HepG2 (cell line): ENCODE measurements around the gene SLC12A1. TPM values are rescaled to one million over a fixed set of nuclear protein-coding genes. Genes with fewer than 3 reads are reported as not detected.

ENCODE experiments used
- ATF3 ChIP-seq: sonication (generic); formaldehyde crosslinking; IDR thresholded peaks from 2 replicates; pipeline ENCODE4 v1.4.0; 2020; ENCODE audit warnings: missing genetic modification reagents
- BORCS8-MEF2B ChIP-seq: sonication (generic); formaldehyde crosslinking; IDR thresholded peaks from 2 replicates; pipeline ENCODE4 v1.8.0; 2022; ENCODE audit warnings: mild to moderate bottlenecking, missing genetic modification reagents
- BRF2 ChIP-seq: sonication (generic); formaldehyde crosslinking; IDR thresholded peaks from 2 replicates; pipeline ENCODE4 v1.8.1; 2022; ENCODE audit warnings: mild to moderate bottlenecking, missing genetic modification reagents
- CSRNP1 ChIP-seq: sonication (generic); formaldehyde crosslinking; IDR thresholded peaks from 2 replicates; pipeline ENCODE4 v1.8.1; 2023; ENCODE audit warnings: mild to moderate bottlenecking, missing genetic modification reagents
- FOXK1 ChIP-seq: sonication (generic); formaldehyde crosslinking; IDR thresholded peaks from 2 replicates; pipeline ENCODE4 v1.4.0; 2020; ENCODE audit warnings: low read depth, missing genetic modification reagents, borderline replicate concordance
- GATAD2A ChIP-seq: IDR thresholded peaks from 2 replicates; pipeline ENCODE4 v1.6.1; 2016
- HMGXB4 ChIP-seq, 2 experiments: sonication (generic) in 1 of 2; formaldehyde crosslinking in 1 of 2; IDR thresholded peaks; 2 replicates each; pipeline versions ENCODE4 v1.4.0 to v1.6.1; 2018 to 2020; ENCODE audit warnings: missing genetic modification reagents in 2 of 2, borderline replicate concordance in 1 of 2, low read depth in 1 of 2, mild to moderate bottlenecking in 1 of 2, missing biosample characterization in 1 of 2
- HOXA7 ChIP-seq: sonication (generic); formaldehyde crosslinking; IDR thresholded peaks from 2 replicates; pipeline ENCODE4 v1.8.1; 2022; ENCODE audit warnings: mild to moderate bottlenecking, missing genetic modification reagents, moderate library complexity
- KLF16 ChIP-seq, 2 experiments: sonication (generic) in 1 of 2; formaldehyde crosslinking in 1 of 2; IDR thresholded peaks; 2 replicates each; pipeline versions ENCODE4 v1.6.1 to v1.8.0; 2016 to 2023; ENCODE audit warnings: missing genetic modification reagents in 2 of 2, missing compliant biosample characterization in 1 of 2
- LRRFIP1 ChIP-seq: sonication (generic); formaldehyde crosslinking; conservative IDR thresholded peaks from 2 replicates; pipeline ENCODE4 v1.4.0; 2020; ENCODE audit warnings: missing genetic modification reagents
- MTA1 ChIP-seq: sonication (generic); formaldehyde crosslinking; IDR thresholded peaks from 2 replicates; pipeline ENCODE4 v1.4.0; 2020; ENCODE audit warnings: missing genetic modification reagents, mild to moderate bottlenecking, borderline replicate concordance
- POGZ ChIP-seq: sonication (generic); formaldehyde crosslinking; IDR thresholded peaks from 2 replicates; pipeline ENCODE4 v1.4.0; 2020; ENCODE audit warnings: mild to moderate bottlenecking, missing genetic modification reagents
- RAD21 ChIP-seq: fragments of 450-650 bp; formaldehyde crosslinking; IDR thresholded peaks from 2 replicates; pipeline ENCODE4 v1.5.0; 2020; ENCODE audit warnings: mild to moderate bottlenecking
- SYNCRIP ChIP-seq: fragments of 200-400 bp; formaldehyde crosslinking; IDR thresholded peaks from 2 replicates; pipeline ENCODE4 v1.6.1; 2018; ENCODE audit warnings: mild to moderate bottlenecking, low read depth, low read length; ENCODE audit not compliant: insufficient read depth
- ZBTB21 ChIP-seq: sonication (generic); formaldehyde crosslinking; IDR thresholded peaks from 2 replicates; pipeline ENCODE4 v1.4.0; 2020; ENCODE audit warnings: missing genetic modification reagents
- ZNF205 ChIP-seq: IDR thresholded peaks from 2 replicates; pipeline ENCODE4 v1.6.1; 2018; ENCODE audit warnings: missing biosample characterization, missing genetic modification reagents
- ZNF230 ChIP-seq: sonication (generic); formaldehyde crosslinking; IDR thresholded peaks from 2 replicates; pipeline ENCODE4 v1.4.0; 2020; ENCODE audit warnings: mild to moderate bottlenecking, missing genetic modification reagents
- ZNF235 ChIP-seq: sonication (generic); formaldehyde crosslinking; IDR thresholded peaks from 2 replicates; pipeline ENCODE4 v1.8.1; 2023; ENCODE audit warnings: mild to moderate bottlenecking, missing genetic modification reagents, borderline replicate concordance
- ZNF441 ChIP-seq: sonication (generic); formaldehyde crosslinking; IDR thresholded peaks from 2 replicates; pipeline ENCODE4 v1.7.0; 2021; ENCODE audit warnings: missing genetic modification reagents, borderline replicate concordance
- ZNF569 ChIP-seq: sonication (generic); formaldehyde crosslinking; IDR thresholded peaks from 2 replicates; pipeline ENCODE4 v1.5.0; 2020; ENCODE audit warnings: mild to moderate bottlenecking, missing genetic modification reagents, moderate library complexity, borderline replicate concordance
- ZNF83 ChIP-seq: sonication (generic); formaldehyde crosslinking; IDR thresholded peaks from 2 replicates; pipeline ENCODE4 v1.4.0; 2020; ENCODE audit warnings: missing genetic modification reagents, mild to moderate bottlenecking, borderline replicate concordance
- ZSCAN31 ChIP-seq: sonication (generic); formaldehyde crosslinking; IDR thresholded peaks from 2 replicates; pipeline ENCODE4 v1.5.0; 2020; ENCODE audit warnings: low read depth, mild to moderate bottlenecking, missing genetic modification reagents
- polyA plus RNA-seq, 8 experiments: library from polyadenylated mRNA; depleted of rRNA in 3 of 8; stranded (reverse) in 7 of 8; unstranded in 1 of 8; fragments of >200 nt; fragmentation: Illumina TruSeq in 4 of 8; extraction: Trizol in 4 of 8; gene quantifications; 2 replicates each; pipeline versions ENCODE4 v1.2.1 to v1.2.3, GENCODE V29; 2011 to 2016; ENCODE audit warnings: low read depth in 4 of 8, missing spikeins in 1 of 8, mixed read lengths in 1 of 8; ENCODE audit not compliant: insufficient read depth in 1 of 8
- total RNA-seq, 5 experiments: library from RNA; depleted of rRNA; stranded (reverse); fragments of >200 nt; fragmentation: Illumina TruSeq; extraction: Trizol; gene quantifications; 2 replicates each; pipeline ENCODE4 v1.2.3, GENCODE V29; 2016; ENCODE audit warnings: low read depth in 1 of 5

Gene SLC12A1
- total and polyA plus RNA-seq, 2 of the 13 experiments (the other 11 are each of a cell fraction or from before 2014, with no cell fraction given): not detected

GRCh38 chr15:48177766-48178647, 28.1 kb upstream of the SLC12A1 start, which contains the start of gene MYEF2 (continued):
- TF ChIP-seq CSRNP1: 0 out of 2 replicates have a peak, but pooled peaks have one; percentile 32
- no peak for TF ChIP-seq ZNF83
- TF ChIP-seq HOXA7 (CRISPR knock-in tag): no peak
- TF ChIP-seq ZNF230 (CRISPR knock-in tag): no peak
- no peak for TF ChIP-seq ZSCAN31
- no peak for TF ChIP-seq ZNF205 (CRISPR knock-in tag)
- TF ChIP-seq RAD21: no peak
- no peak for TF ChIP-seq SYNCRIP
- no peak for TF ChIP-seq LRRFIP1 (CRISPR knock-in tag)
- peak in 1 of 2 experiments; percentile 40; a peak in 2 of 4 replicates for TF ChIP-seq HMGXB4 (CRISPR knock-in tag; IDR thresholded peaks at IDR 0.05; ENCODE audit: borderline replicate concordance in 1 of 2, low read depth in 1 of 2)
- TF ChIP-seq BORCS8-MEF2B: peak; percentile 94
- TF ChIP-seq ATF3 (CRISPR knock-in tag): no peak
- no peak for TF ChIP-seq GATAD2A (CRISPR knock-in tag)
- TF ChIP-seq MTA1 (CRISPR knock-in tag): no peak
- TF ChIP-seq POGZ (CRISPR knock-in tag): peak; percentile 64; the same call in 1 of the 2 replicates
- no peak for TF ChIP-seq KLF16 (CRISPR knock-in tag; IDR thresholded peaks at IDR 0.05)
- TF ChIP-seq ZBTB21: no peak
- no peak for TF ChIP-seq ZNF569 (CRISPR knock-in tag)
- no peak for TF ChIP-seq ZNF235 (CRISPR knock-in tag)
- TF ChIP-seq ZNF441: no peak
- no peak for TF ChIP-seq FOXK1 (CRISPR knock-in tag)
- TF ChIP-seq BRF2 (CRISPR knock-in tag): peak; percentile 57; the same call in 1 of the 2 replicates
